Measurements from ENCODE around the gene CAND2.

CAND2 gene

GRCh38 chr3:12796171-12797123, at the start of gene CAND2:
Gene CAND2, plus strand, starts transcription at chr3:12796680. Its CDS starts 41 bp downstream, at chr3:12796721.
- H3K4me1 ChIP-seq (ENCODE audit: insufficient read depth, poor library complexity, severe bottlenecking), result no peaks in the 10 kb centered on the region
- no peak for TF ChIP-seq CTCF (IDR thresholded peaks at IDR 0.05; ENCODE audit: poor library complexity, severe bottlenecking)
- H3K27ac ChIP-seq (ENCODE audit: poor library complexity, severe bottlenecking), result no peak within 1 kb of the TSS
- no peaks in the 10 kb centered on the region for H3K9me3 ChIP-seq (ENCODE audit: severe bottlenecking)
- peak within 1 kb of the TSS; percentile 29 for H3K4me3 ChIP-seq (ENCODE audit: severe bottlenecking)
- no peaks in the 10 kb centered on the region for H3K27me3 ChIP-seq (ENCODE audit: insufficient read depth, poor library complexity, severe bottlenecking)
- peak; percentile 74 for ATAC-seq (ENCODE audit: low read depth)
- no peak for DNase-seq (ENCODE audit: low spot score)
- no peaks in the 10 kb centered on the region for H3K36me3 ChIP-seq (ENCODE audit: low read depth)

- H3K27ac ChIP-seq (ENCODE audit: poor library complexity, severe bottlenecking), result no peak overlapping the region
- H3K27me3 ChIP-seq (ENCODE audit: insufficient read depth, poor library complexity, severe bottlenecking), result no peaks in the 10 kb centered on the region
- H3K4me1 ChIP-seq (ENCODE audit: insufficient read depth, poor library complexity, severe bottlenecking), result peaks cover 32% of the 10 kb centered on the region
- peaks cover 94% of the 10 kb centered on the region for H3K36me3 ChIP-seq (ENCODE audit: low read depth)
- ATAC-seq (ENCODE audit: low read depth) (no peak), DNase-seq (ENCODE audit: low spot score) (no peak)
- no peak for TF ChIP-seq CTCF (IDR thresholded peaks at IDR 0.05; ENCODE audit: poor library complexity, severe bottlenecking)
- no peaks in the 10 kb centered on the region for H3K9me3 ChIP-seq (ENCODE audit: severe bottlenecking)
- no peak overlapping the region for H3K4me3 ChIP-seq (ENCODE audit: severe bottlenecking)
Observed at GRCh38 chr3:12748477-12748876, 48.0 kb upstream of the CAND2 start.

GRCh38 chr3:12750223-12750622, 46.3 kb upstream of the CAND2 start:
- peaks cover 48% of the 10 kb centered on the region for H3K4me1 ChIP-seq (ENCODE audit: insufficient read depth, poor library complexity, severe bottlenecking)

GRCh38 chr3:12750658-12751071, 45.8 kb upstream of the CAND2 start:
- peak overlapping the region; percentile 97 for H3K27ac ChIP-seq (ENCODE audit: poor library complexity, severe bottlenecking)
- no peak for TF ChIP-seq CTCF (IDR thresholded peaks at IDR 0.05; ENCODE audit: poor library complexity, severe bottlenecking)
- peaks cover 94% of the 10 kb centered on the region for H3K36me3 ChIP-seq (ENCODE audit: low read depth)
- H3K9me3 ChIP-seq (ENCODE audit: severe bottlenecking), result no peaks in the 10 kb centered on the region
- peaks cover 52% of the 10 kb centered on the region for H3K4me1 ChIP-seq (ENCODE audit: insufficient read depth, poor library complexity, severe bottlenecking)
- no peaks in the 10 kb centered on the region for H3K27me3 ChIP-seq (ENCODE audit: insufficient read depth, poor library complexity, severe bottlenecking)
- peak; percentile 11; the same call in 1 of the 3 replicates for ATAC-seq (ENCODE audit: low read depth)
- no peak for DNase-seq (ENCODE audit: low spot score)
- H3K4me3 ChIP-seq (ENCODE audit: severe bottlenecking), result no peak overlapping the region

More at GRCh38 chr3:12750223-12750622, 46.3 kb upstream of the CAND2 start:
- H3K27me3 ChIP-seq (ENCODE audit: insufficient read depth, poor library complexity, severe bottlenecking), result no peaks in the 10 kb centered on the region
- peaks cover 94% of the 10 kb centered on the region for H3K36me3 ChIP-seq (ENCODE audit: low read depth)
- ATAC-seq (ENCODE audit: low read depth) (peak; percentile 60), DNase-seq (ENCODE audit: low spot score) (no peak)
- peak overlapping the region; percentile 97 for H3K27ac ChIP-seq (ENCODE audit: poor library complexity, severe bottlenecking)
- no peak for TF ChIP-seq CTCF (IDR thresholded peaks at IDR 0.05; ENCODE audit: poor library complexity, severe bottlenecking)
- no peaks in the 10 kb centered on the region for H3K9me3 ChIP-seq (ENCODE audit: severe bottlenecking)
- no peak overlapping the region for H3K4me3 ChIP-seq (ENCODE audit: severe bottlenecking)

- peak overlapping the region; percentile 97 for H3K27ac ChIP-seq (ENCODE audit: poor library complexity, severe bottlenecking)
- no peak for DNase-seq (ENCODE audit: low spot score)
- no peaks in the 10 kb centered on the region for H3K27me3 ChIP-seq (ENCODE audit: insufficient read depth, poor library complexity, severe bottlenecking)
- peaks cover 59% of the 10 kb centered on the region for H3K4me1 ChIP-seq (ENCODE audit: insufficient read depth, poor library complexity, severe bottlenecking)
- H3K9me3 ChIP-seq (ENCODE audit: severe bottlenecking), result no peaks in the 10 kb centered on the region
- no peak overlapping the region for H3K4me3 ChIP-seq (ENCODE audit: severe bottlenecking)
- ATAC-seq (ENCODE audit: low read depth), result peak; percentile 59
- H3K36me3 ChIP-seq (ENCODE audit: low read depth), result peaks cover 92% of the 10 kb centered on the region
- TF ChIP-seq CTCF (IDR thresholded peaks at IDR 0.05; ENCODE audit: poor library complexity, severe bottlenecking), result no peak
Observed at GRCh38 chr3:12751571-12751970, 44.9 kb upstream of the CAND2 start.

Data from RWPE2 (cell line).